ENCODE results near the gene PFKP.

PFKP gene

GRCh38 chr10:3173171-3173878 lies 106.0 kb downstream of the PFKP start:
- no peak for DNase-seq
- H3K4me3 ChIP-seq: peak overlapping the region; percentile 79 to 85
- H3K9me3 ChIP-seq: no peaks in the 10 kb centered on the region
- intact Hi-C loops (cut with DNase I; ENCODE audit: low total_unique reads): no loop called here
- peaks cover 0 to 20% (median 18%) of the 10 kb centered on the region in 4 donors for H3K4me1 ChIP-seq
- TF ChIP-seq CTCF (IDR thresholded peaks at IDR 0.05): no peak
- no peaks in the 10 kb centered on the region for H3K27me3 ChIP-seq
- H3K36me3 ChIP-seq: peaks cover 14 to 17% (median 17%) of the 10 kb centered on the region in 3 donors
- peak overlapping the region in 1 of 2 donors; percentile 93 for H3K27ac ChIP-seq

- no peak for TF ChIP-seq CTCF (IDR thresholded peaks at IDR 0.05)
- Histone ChIP-seq H3K27ac (no peak overlapping the region), H3K9me3 (no peaks in the 10 kb centered on the region), H3K4me1 (peaks cover 0 to 5% (median 3%) of the 10 kb centered on the region in 4 donors), H3K27me3 (no peaks in the 10 kb centered on the region), H3K36me3 (no peaks in the 10 kb centered on the region), H3K4me3 (no peak overlapping the region)
- intact Hi-C loops (cut with DNase I; ENCODE audit: low total_unique reads): no loop called here
- DNase-seq: no peak
These were observed 110.7 kb downstream of the PFKP start for GRCh38 chr10:3178042-3178441.

- intact Hi-C loops (cut with DNase I; ENCODE audit: low total_unique reads): no loop called here
- TF ChIP-seq CTCF (IDR thresholded peaks at IDR 0.05): no peak
These were observed 111.8 kb downstream of the PFKP start for GRCh38 chr10:3179174-3179573.

GRCh38 chr10:3180355-3181025 lies 113.1 kb downstream of the PFKP start:
- H3K4me3 ChIP-seq: no peak overlapping the region
- intact Hi-C loops (cut with DNase I; ENCODE audit: low total_unique reads): no loop called here
- no peak for TF ChIP-seq CTCF (IDR thresholded peaks at IDR 0.05)
- DNase-seq: no peak
- no peak overlapping the region for H3K27ac ChIP-seq
- H3K4me1 ChIP-seq: no peaks in the 10 kb centered on the region
- no peaks in the 10 kb centered on the region for H3K27me3 ChIP-seq
- H3K9me3 ChIP-seq: no peaks in the 10 kb centered on the region
- no peaks in the 10 kb centered on the region for H3K36me3 ChIP-seq

More at GRCh38 chr10:3179174-3179573, 111.8 kb downstream of the PFKP start:
- Histone ChIP-seq H3K36me3 (no peaks in the 10 kb centered on the region), H3K27me3 (no peaks in the 10 kb centered on the region), H3K9me3 (no peaks in the 10 kb centered on the region), H3K27ac (no peak overlapping the region), H3K4me3 (no peak overlapping the region), H3K4me1 (no peaks in the 10 kb centered on the region)
- DNase-seq: no peak

GRCh38 chr10:3185386-3185785 lies 118.0 kb downstream of the PFKP start:
- no peak overlapping the region for H3K27ac ChIP-seq
- H3K27me3 ChIP-seq: no peaks in the 10 kb centered on the region
- TF ChIP-seq CTCF (IDR thresholded peaks at IDR 0.05): no peak
- DNase-seq: no peak
- intact Hi-C loops (cut with DNase I; ENCODE audit: low total_unique reads): no loop called here
- no peaks in the 10 kb centered on the region for H3K36me3 ChIP-seq
- H3K4me1 ChIP-seq: no peaks in the 10 kb centered on the region
- no peak overlapping the region for H3K4me3 ChIP-seq
- H3K9me3 ChIP-seq: no peaks in the 10 kb centered on the region

All from tibial artery (tissue), 4 donors.